ENCODE data around the gene AMOTL1. TPM values are rescaled to one million over a fixed set of nuclear protein-coding genes. Genes with fewer than 3 reads are reported as not detected.

AMOTL1 gene
- total and polyA plus RNA-seq, 2 donors (not counting 3 experiments of a cell fraction or from before 2014, with no cell fraction given) = 12.5 to 37.8 TPM

GRCh38 chr11:94759522-94759921 lies 8.6 kb upstream of the AMOTL1 start:
- no peaks in the 10 kb centered on the region for H4K20me1 ChIP-seq (replicated peaks; ENCODE audit: control insufficient read depth, extremely low read depth, insufficient read depth, low read length)
- H3K27ac ChIP-seq (ENCODE audit: insufficient read depth, low read depth, low read length) = no peak overlapping the region
- BruUV-seq (replicated peaks) = no TSS peak
- no peak overlapping the region for H3K9ac ChIP-seq (replicated peaks; ENCODE audit: extremely low read depth, insufficient read depth, low read length)
- H3K27me3 ChIP-seq (ENCODE audit: control insufficient read depth in 2 of 2, insufficient read depth in 2 of 2, low read length in 2 of 2) = no peaks in the 10 kb centered on the region
- no peak for TF ChIP-seq EZH2 (IDR thresholded peaks at IDR 0.05; ENCODE audit: borderline replicate concordance, low read depth, low read length, severe bottlenecking)
- TF ChIP-seq CTCF (IDR thresholded peaks at IDR 0.05; ENCODE audit: extremely low read depth in 1 of 2, insufficient read depth in 1 of 2, low read depth in 1 of 2, low read length in 2 of 2) = no peak
- TF ChIP-seq POLR2AphosphoS5 (IDR thresholded peaks at IDR 0.05; ENCODE audit: insufficient read depth, low read depth, low read length) = no peak
- no peak for TF ChIP-seq MYC (IDR thresholded peaks at IDR 0.05; ENCODE audit: low read depth, low read length)
- TF ChIP-seq JUN (IDR thresholded peaks at IDR 0.05; ENCODE audit: borderline replicate concordance, insufficient read depth, insufficient read length, low read depth) = no peak
- no peak for TF ChIP-seq FOS (IDR thresholded peaks at IDR 0.05; ENCODE audit: borderline replicate concordance, insufficient read depth, low read length)
- no peak for TF ChIP-seq MAX (IDR thresholded peaks at IDR 0.05; ENCODE audit: insufficient read depth, insufficient read length)
- TF ChIP-seq POLR2A (IDR thresholded peaks at IDR 0.05; ENCODE audit: low read depth, low read length) = no peak
- TF ChIP-seq GATA2 (IDR thresholded peaks at IDR 0.05; ENCODE audit: insufficient read depth, insufficient read length, low read depth, low read length) = no peak
- ChIA-PET POLR2A (no interaction called here), CTCF (interaction anchor here (0.6 to 1.1 kb wide), 3 partner anchors 18 to 1006 kb away, joined by 3 to 4 read pairs (median 3); no protein-coding TSS in a partner anchor)
- peaks cover 7% of the 10 kb centered on the region for H3K4me1 ChIP-seq (ENCODE audit: control insufficient read depth, extremely low read depth, insufficient read depth, low read length)
- no peaks in the 10 kb centered on the region for H3K79me2 ChIP-seq (ENCODE audit: control insufficient read depth, insufficient read depth, low read length)
- FAIRE-seq (no peak), DNase-seq (ENCODE audit: low read depth, low spot score) (no peak)
- dilution Hi-C loops (cut with MboI; ENCODE audit: extremely low pct_ligation_motif_present, low sequenced_read_pairs) = no loop called here
- no peak overlapping the region for H3K4me2 ChIP-seq (ENCODE audit: insufficient read depth, low read length)
- H3K9me3 ChIP-seq (replicated peaks; ENCODE audit: control insufficient read depth, insufficient read depth, low read length) = no peaks in the 10 kb centered on the region
- intact Hi-C loops (cut with micrococcal nuclease) = no loop called here
- no peaks in the 10 kb centered on the region for H3K36me3 ChIP-seq (ENCODE audit: control insufficient read depth in 2 of 2, extremely low read depth in 1 of 2, insufficient read depth in 2 of 2, low read length in 2 of 2)
- no peaks in the 10 kb centered on the region for H3K9me1 ChIP-seq (replicated peaks; ENCODE audit: control insufficient read depth, extremely low read depth, insufficient read depth, low read length)
- H3K4me3 ChIP-seq (replicated peaks in 1 of 3; ENCODE audit: insufficient read depth in 1 of 3, low read depth in 1 of 3, low read length in 3 of 3) = no peak overlapping the region
- no peak overlapping the region for H2AFZ ChIP-seq (ENCODE audit: low read depth, low read length)

Data from endothelial cell of umbilical vein (primary cell).